Astrocyte of the spinal cord (primary cell): ENCODE data around the gene ZNF710.

ENCODE experiments used
- DNase-seq: peaks from one replicate; pipeline ENCODE4 v3.0.0; 2011; ENCODE audit warnings: low read depth, low spot score
- H3K4me3 ChIP-seq: 2 replicates; pipeline ENCODE4 v1.5.1; 2011; ENCODE audit warnings: low read depth, mild to moderate bottlenecking, low read length, moderate library complexity
- in situ Hi-C: cut with HindIII; loops from 2 replicates; pipeline ENCODE4 v1.10.0; 2017; ENCODE audit warnings: low sequenced_read_pairs
- TF ChIP-seq, protein P1 (sequence below): IDR thresholded peaks from 2 replicates; pipeline ENCODE4 v1.5.1; 2012; ENCODE audit warnings: low read depth, mild to moderate bottlenecking, low read length, inconsistent platforms

ZNF710 gene

DNA sequence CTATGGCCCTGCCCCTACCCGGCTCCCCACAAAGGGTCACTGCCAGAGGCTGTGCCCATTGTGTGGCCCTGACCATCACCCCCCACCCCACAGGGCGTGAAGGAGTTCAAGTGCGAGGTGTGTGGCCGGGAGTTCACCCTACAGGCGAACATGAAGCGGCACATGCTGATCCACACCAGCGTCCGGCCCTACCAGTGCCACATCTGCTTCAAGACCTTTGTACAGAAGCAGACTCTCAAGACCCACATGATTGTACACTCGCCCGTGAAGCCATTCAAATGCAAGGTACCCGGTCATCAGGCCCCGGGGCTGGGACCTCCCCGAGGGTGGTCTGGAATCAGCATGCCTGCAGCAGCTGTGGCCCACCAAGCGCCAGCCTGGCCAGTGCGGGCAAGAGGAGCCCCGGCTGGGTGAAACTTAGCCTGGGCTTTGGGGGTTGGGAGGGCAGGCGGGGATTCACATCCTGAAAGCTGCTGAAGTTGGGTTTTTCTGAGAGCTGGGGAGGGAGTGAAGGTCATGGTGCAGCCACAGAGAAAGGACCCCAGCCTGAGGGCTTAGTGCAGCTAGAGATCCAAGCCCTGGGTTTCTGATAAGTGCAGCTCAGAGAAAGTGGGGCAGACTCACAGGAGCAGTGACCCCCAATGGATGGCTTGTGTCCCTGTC, 72.0 kb downstream of the ZNF710 start:
- in situ Hi-C loops = no loop called here
- no peak overlapping the region for H3K4me3 ChIP-seq
- no peak for DNase-seq
- TF ChIP-seq, protein P1, sequence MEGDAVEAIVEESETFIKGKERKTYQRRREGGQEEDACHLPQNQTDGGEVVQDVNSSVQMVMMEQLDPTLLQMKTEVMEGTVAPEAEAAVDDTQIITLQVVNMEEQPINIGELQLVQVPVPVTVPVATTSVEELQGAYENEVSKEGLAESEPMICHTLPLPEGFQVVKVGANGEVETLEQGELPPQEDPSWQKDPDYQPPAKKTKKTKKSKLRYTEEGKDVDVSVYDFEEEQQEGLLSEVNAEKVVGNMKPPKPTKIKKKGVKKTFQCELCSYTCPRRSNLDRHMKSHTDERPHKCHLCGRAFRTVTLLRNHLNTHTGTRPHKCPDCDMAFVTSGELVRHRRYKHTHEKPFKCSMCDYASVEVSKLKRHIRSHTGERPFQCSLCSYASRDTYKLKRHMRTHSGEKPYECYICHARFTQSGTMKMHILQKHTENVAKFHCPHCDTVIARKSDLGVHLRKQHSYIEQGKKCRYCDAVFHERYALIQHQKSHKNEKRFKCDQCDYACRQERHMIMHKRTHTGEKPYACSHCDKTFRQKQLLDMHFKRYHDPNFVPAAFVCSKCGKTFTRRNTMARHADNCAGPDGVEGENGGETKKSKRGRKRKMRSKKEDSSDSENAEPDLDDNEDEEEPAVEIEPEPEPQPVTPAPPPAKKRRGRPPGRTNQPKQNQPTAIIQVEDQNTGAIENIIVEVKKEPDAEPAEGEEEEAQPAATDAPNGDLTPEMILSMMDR = no peak

DNA sequence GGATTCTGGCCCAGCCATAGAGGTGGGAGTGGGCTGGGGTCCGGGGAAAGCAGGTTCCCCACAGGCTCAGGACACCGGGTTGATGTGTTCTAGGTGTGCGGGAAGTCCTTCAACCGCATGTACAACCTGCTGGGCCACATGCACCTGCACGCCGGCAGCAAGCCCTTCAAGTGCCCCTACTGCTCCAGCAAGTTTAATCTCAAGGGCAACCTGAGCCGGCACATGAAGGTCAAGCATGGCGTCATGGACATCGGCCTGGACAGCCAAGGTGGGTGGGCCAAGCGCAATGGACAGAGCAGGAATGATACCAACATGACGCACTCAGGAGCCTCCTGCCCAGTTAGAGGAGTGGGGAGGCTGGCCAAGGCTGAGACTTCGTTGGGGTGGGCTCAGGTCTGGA, 72.9 kb downstream of the ZNF710 start:
- no peak overlapping the region for H3K4me3 ChIP-seq
- in situ Hi-C loops = no loop called here
- DNase-seq = no peak
- TF ChIP-seq, protein P1 = no peak

DNA sequence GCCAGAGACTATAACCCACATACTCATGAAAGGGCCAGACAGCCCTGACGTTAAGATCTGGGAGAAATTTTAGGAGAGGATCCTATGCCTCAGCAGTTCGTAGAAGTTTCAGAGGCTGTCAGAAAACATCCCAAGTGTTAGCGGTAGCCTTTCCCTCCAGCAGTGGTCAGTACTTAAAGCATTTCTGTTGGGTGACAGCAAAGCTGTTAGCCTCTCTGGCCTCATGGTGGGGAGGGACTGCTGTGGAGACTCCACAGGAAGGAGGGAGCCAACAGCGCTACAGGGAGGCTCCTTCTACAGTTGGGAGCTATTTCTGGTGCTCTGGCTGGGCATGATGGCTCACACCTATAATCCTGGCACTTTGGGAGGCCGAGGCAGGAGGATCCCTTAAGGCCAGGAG, 73.8 kb downstream of the ZNF710 start:
- in situ Hi-C loops = no loop called here
- H3K4me3 ChIP-seq = no peak overlapping the region
- DNase-seq = no peak
- TF ChIP-seq, protein P1 = no peak

DNA sequence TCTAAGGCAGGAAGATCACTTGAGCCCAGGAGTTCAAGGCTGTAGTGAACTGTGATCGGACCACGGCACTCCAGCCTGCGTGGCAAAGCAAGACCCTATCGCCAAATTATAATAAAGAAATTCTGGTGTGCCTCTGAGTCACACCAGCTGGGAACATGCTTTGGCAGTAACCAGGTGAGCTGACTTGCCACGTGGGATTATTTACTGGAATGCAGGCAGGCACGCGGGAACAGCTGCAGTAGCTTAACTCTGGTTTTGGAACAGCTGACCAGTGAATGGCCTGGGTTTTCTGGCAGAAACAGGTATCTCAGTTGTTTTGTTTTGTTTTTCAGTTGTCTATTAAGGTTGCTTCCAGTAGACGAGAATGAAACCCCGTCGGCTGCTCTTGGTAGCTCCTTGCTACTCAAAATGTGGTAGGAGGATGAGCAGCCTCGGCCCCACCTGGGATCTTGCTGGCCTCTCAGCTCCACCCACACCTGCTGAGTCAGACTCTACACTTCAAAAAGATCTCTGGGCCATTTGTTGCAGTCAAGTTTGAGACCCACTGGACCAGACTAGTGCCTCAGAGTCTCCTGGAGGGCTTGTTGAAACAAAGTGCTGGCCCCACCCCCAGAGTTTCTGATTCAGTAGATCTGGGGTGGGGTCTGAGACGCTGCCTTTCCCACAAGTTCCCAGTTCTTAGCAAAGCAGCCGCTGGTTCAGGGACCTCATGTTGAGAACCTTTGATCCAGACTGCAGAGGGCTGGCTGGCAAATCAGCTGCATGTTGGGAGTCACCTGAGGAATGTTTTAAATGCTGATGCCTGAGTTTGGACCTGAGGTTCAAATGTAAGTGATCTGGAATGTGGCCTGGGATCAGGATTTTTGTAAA, 74.5 kb downstream of the ZNF710 start:
- in situ Hi-C loops = no loop called here
- H3K4me3 ChIP-seq = no peak overlapping the region
- TF ChIP-seq, protein P1 = no peak
- no peak for DNase-seq

DNA sequence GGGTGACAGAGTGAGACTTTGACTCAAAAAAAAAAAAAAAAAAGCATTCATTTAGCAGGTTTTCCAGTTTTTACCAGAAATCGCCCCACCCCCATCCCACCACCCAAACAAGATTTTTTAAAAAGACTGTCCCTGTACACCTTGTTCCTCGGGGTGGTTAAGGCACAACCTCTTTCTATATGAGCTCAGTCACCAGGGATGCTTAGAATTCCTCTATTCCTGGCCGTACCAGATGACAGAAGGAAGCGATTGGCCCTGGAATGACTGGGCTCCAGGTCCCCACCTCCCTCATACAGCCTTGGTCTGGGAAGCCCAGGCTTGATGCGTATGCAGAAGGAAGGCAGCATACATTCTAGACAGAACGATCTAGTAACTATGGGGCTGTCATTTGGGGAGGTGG, 75.6 kb downstream of the ZNF710 start:
- H3K4me3 ChIP-seq = no peak overlapping the region
- TF ChIP-seq, protein P1 = no peak
- in situ Hi-C loops = no loop called here
- no peak for DNase-seq

DNA sequence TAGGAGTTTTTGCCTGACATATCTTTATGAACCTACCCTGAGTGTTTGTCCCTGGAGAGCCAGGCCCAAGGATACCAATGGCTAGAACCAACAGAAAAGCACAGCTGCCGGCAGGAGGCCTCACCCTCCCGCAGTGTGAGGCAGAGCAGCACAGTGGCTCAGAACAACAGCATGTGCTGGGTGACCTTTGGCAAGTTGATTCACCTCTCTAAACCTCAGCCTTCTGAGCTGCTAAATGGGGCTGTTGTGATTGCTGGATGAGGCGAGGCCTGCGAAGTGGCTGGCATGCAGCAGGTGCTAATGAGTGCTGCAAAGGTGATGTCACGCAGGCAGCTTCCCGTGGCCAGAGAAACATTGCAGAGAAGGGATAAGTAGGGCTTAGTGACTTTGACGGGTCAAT, 77.8 kb downstream of the ZNF710 start:
- in situ Hi-C loops = no loop called here
- no peak for DNase-seq
- no peak overlapping the region for H3K4me3 ChIP-seq
- TF ChIP-seq, protein P1 = no peak
